GM21576 (cell line): ENCODE data around the gene HCN4.

Experiments used
- ATAC-seq: cut with Tn5 transposase; IDR thresholded peaks from one replicate; pipeline ENCODE4 v1.9.1; 2021; ENCODE audit warnings: mild to moderate bottlenecking, moderate library complexity; ENCODE audit not compliant: unreplicated experiment

Gene HCN4

GRCh38 chr15:73382115-73382514 lies 13.4 kb upstream of the HCN4 start:
- ATAC-seq: no peak

- ATAC-seq: no peak
Observed at GRCh38 chr15:73380661-73381060, 11.9 kb upstream of the HCN4 start.

- ATAC-seq: no peak
Observed at GRCh38 chr15:73378089-73378488, 9.3 kb upstream of the HCN4 start.

- no peak for ATAC-seq
Observed at GRCh38 chr15:73375755-73376305, 7.1 kb upstream of the HCN4 start.

GRCh38 chr15:73375012-73375411 lies 6.3 kb upstream of the HCN4 start:
- ATAC-seq: no peak

- no peak for ATAC-seq
Observed at GRCh38 chr15:73374604-73375003, 5.8 kb upstream of the HCN4 start.

GRCh38 chr15:73373221-73373620 lies 4.5 kb upstream of the HCN4 start:
- ATAC-seq: no peak

- ATAC-seq: no peak
Observed at GRCh38 chr15:73371812-73372211, 3.1 kb upstream of the HCN4 start.

GRCh38 chr15:73370151-73370550 lies 1.4 kb upstream of the HCN4 start:
- ATAC-seq: no peak

GRCh38 chr15:73369154-73369694 lies 466 bp upstream of the HCN4 start:
- ATAC-seq: no peak

- no peak for ATAC-seq
Observed at GRCh38 chr15:73367624-73368300, 996 bp downstream of the HCN4 start.

- ATAC-seq: no peak
Observed at GRCh38 chr15:73366766-73367623, 1.8 kb downstream of the HCN4 start.

GRCh38 chr15:73364070-73364469 lies 4.7 kb downstream of the HCN4 start:
- ATAC-seq: no peak

- ATAC-seq: no peak
Observed at GRCh38 chr15:73362900-73363299, 5.9 kb downstream of the HCN4 start.

GRCh38 chr15:73361337-73361736 lies 7.4 kb downstream of the HCN4 start:
- no peak for ATAC-seq

GRCh38 chr15:73359651-73360050 lies 9.1 kb downstream of the HCN4 start:
- ATAC-seq: no peak

GRCh38 chr15:73357999-73358665 lies 10.6 kb downstream of the HCN4 start:
- ATAC-seq: no peak

- ATAC-seq: no peak
Observed at GRCh38 chr15:73355612-73356265, 13.0 kb downstream of the HCN4 start.

GRCh38 chr15:73354241-73354640 lies 14.5 kb downstream of the HCN4 start:
- no peak for ATAC-seq

GRCh38 chr15:73353734-73354133 lies 15.0 kb downstream of the HCN4 start:
- ATAC-seq: no peak

GRCh38 chr15:73352082-73352481 lies 16.7 kb downstream of the HCN4 start:
- ATAC-seq: no peak
